Pancreas (tissue), 10 donors: Measurements from ENCODE around the gene CSN3. TPM values are rescaled to one million over a fixed set of nuclear protein-coding genes. Genes with fewer than 3 reads are reported as not detected.

Source experiments
- ATAC-seq, 4 donors: fragments of 200-7000 bp; cut with Tn5 transposase; one replicate each; pipeline versions ENCODE4 v1.8.0 to v1.9.1; 2020; ENCODE audit warnings: mild to moderate bottlenecking in 4 of 4, moderate library complexity in 4 of 4
- DNase-seq, 6 donors: peaks; one replicate each; pipeline ENCODE4 v3.0.0-alpha.2; 2020
- FAIRE-seq: peaks from 2 replicates; lab custom pipeline; 2012; peaks lifted over from hg19 to GRCh38; lab: Jason Lieb, UNC
- H3K27ac ChIP-seq, 4 donors: fragments of 200-600 bp; sonication (generic); 1 replicate in 3 of 4; 2 replicates in 1 of 4; pipeline versions ENCODE4 v1.5.0 to v1.8.0; 2020
- H3K27me3 ChIP-seq, 4 donors: fragments of 200-600 bp; one replicate each; pipeline ENCODE4 v1.8.0; 2021
- H3K36me3 ChIP-seq, 3 donors: fragments of 200-600 bp; sonication (generic) in 1 of 3; one replicate each; pipeline versions ENCODE4 v1.5.0 to v1.8.0; 2020 to 2021
- H3K4me1 ChIP-seq, 3 donors: fragments of 200-600 bp; one replicate each; pipeline ENCODE4 v1.8.0; 2021
- H3K4me3 ChIP-seq, 4 donors: fragments of 200-600 bp; sonication (generic) in 2 of 4; one replicate each; pipeline versions ENCODE4 v1.5.0 to v1.8.0; 2020 to 2021
- H3K9me3 ChIP-seq, 4 donors: fragments of 200-600 bp; one replicate each; pipeline ENCODE4 v1.8.0; 2021
- CTCF ChIP-seq, 4 donors: fragments of 200-600 bp; sonication (generic) in 3 of 4; IDR thresholded peaks; one replicate each; pipeline versions ENCODE4 v1.5.0 to v1.8.0; 2021; ENCODE audit warnings: antibody characterized with exemption in 4 of 4
- WGBS, 2 donors: extraction: QIAGEN DNeasy Blood & Tissue Kit; methylation state at CpG; one replicate each; pipeline ENCODE4 v1.1.7; 2013; 5-methylcytosine and 5-hydroxymethylcytosine counted together
- intact Hi-C, 3 donors: fragments of 100-400 bp; cut with DNase I; formaldehyde crosslinking; loops; one replicate each; pipeline versions ENCODE4 v1.11.1 to v1.14.2; 2022
- polyA plus RNA-seq, 2 donors: library from polyadenylated mRNA; stranded (reverse); fragments of 200-250 nt; gene quantifications; one replicate each; pipeline ENCODE4 v1.2.3, GENCODE V29; 2013
- total RNA-seq, 6 donors: library from RNA; stranded (reverse); fragmentation: NEBNext Ultra II Directional in 4 of 6; extraction: Animal tissue kit (Norgen Biotek cat#: 25700) in 4 of 6; gene quantifications; one replicate each; pipeline versions ENCODE4 v1.2.1 to v1.2.4, GENCODE V29; 2021 to 2023
- donor health status: healthy with polysubstance abuse.
- donor health status: DM: no; HTN: no; CAD: no; lungs with moderate emphysema.
- donor health status: DM: no; HTN: no; CAD: no.
- donor health status: control.
- donor health status: control.
- donor health status: Bipolar disorder and iron deficiency.
- donor health status: DM: yes; HTN: yes; CAD: no.
- donor health status: DM: no; HTN: no; CAD: no.
- donor health status: DM: no; HTN: no; CAD: no.
- donor health status: DM: yes; HTN: yes; CAD: no.

Gene CSN3
- total and polyA plus RNA-seq, 8 donors, result not detected

- peak; percentile 5 for FAIRE-seq
- ATAC-seq, result no peak
- no peak for TF ChIP-seq CTCF (IDR thresholded peaks at IDR 0.05)
- Histone ChIP-seq H3K27me3 (no peaks in the 10 kb centered on the region), H3K36me3 (no peaks in the 10 kb centered on the region), H3K27ac (no peak overlapping the region), H3K9me3 (no peaks in the 10 kb centered on the region), H3K4me1 (peaks cover 0 to 3% (median 0%) of the 10 kb centered on the region in 3 donors), H3K4me3 (no peak overlapping the region)
- WGBS, 2 donors, result 49 to 93% methylated on average over 1 of the region's 1 CpG
- intact Hi-C loops, result no loop called here
- no peak for DNase-seq
Measured at GRCh38 chr4:70236125-70236524, 6.3 kb upstream of the CSN3 start.

- intact Hi-C loops, result no loop called here
- no peaks in the 10 kb centered on the region for H3K36me3 ChIP-seq
- DNase-seq (no peak), FAIRE-seq (no peak), ATAC-seq (no peak)
- no peaks in the 10 kb centered on the region for H3K9me3 ChIP-seq
- no peak for TF ChIP-seq CTCF (IDR thresholded peaks at IDR 0.05)
- WGBS, 2 donors, result 53 to 65% methylated on average over 3 of the region's 3 CpGs
- H3K27ac ChIP-seq, result no peak overlapping the region
- H3K4me1 ChIP-seq, result peaks cover 0 to 3% (median 0%) of the 10 kb centered on the region in 3 donors
- H3K4me3 ChIP-seq, result no peak overlapping the region
- no peaks in the 10 kb centered on the region for H3K27me3 ChIP-seq
Measured at GRCh38 chr4:70239131-70239883, 3.1 kb upstream of the CSN3 start.

- ATAC-seq (peak in 3 of 4 donors; percentile 32 to 77 (median 49)), FAIRE-seq (no peak), DNase-seq (no peak)
- no peaks in the 10 kb centered on the region for H3K9me3 ChIP-seq
- H3K27ac ChIP-seq, result no peak overlapping the region
- TF ChIP-seq CTCF (IDR thresholded peaks at IDR 0.05), result no peak
- no peaks in the 10 kb centered on the region for H3K36me3 ChIP-seq
- no peak overlapping the region for H3K4me3 ChIP-seq
- peaks cover 0 to 3% (median 0%) of the 10 kb centered on the region in 3 donors for H3K4me1 ChIP-seq
- WGBS, 2 donors, result 54 to 59% methylated on average over 5 of the region's 5 CpGs
- intact Hi-C loops, result no loop called here
- no peaks in the 10 kb centered on the region for H3K27me3 ChIP-seq
Measured at GRCh38 chr4:70239884-70240591, 2.4 kb upstream of the CSN3 start.

GRCh38 chr4:70243091-70243490 is 694 bp downstream of the CSN3 start:
- Histone ChIP-seq H3K27me3 (no peaks in the 10 kb centered on the region), H3K9me3 (no peaks in the 10 kb centered on the region), H3K4me3 (no peak overlapping the region), H3K27ac (no peak overlapping the region), H3K36me3 (no peaks in the 10 kb centered on the region), H3K4me1 (peaks cover 0 to 3% (median 0%) of the 10 kb centered on the region in 3 donors)
- no peak for DNase-seq
- ATAC-seq, result no peak
- intact Hi-C loops, result no loop called here
- no peak for TF ChIP-seq CTCF (IDR thresholded peaks at IDR 0.05)
- 77 to 90% methylated on average over 4 of the region's 4 CpGs for WGBS, 2 donors
- FAIRE-seq, result no peak
